NOMO-1 (cell line): ENCODE data around the gene ZNF324B.
A peak's percentile ranks its signal among the peaks of the same experiment; 100 is the strongest.
"Not testable (repeated sequence)": the region's sequence is repeated elsewhere in the genome, so short reads cannot be mapped to it uniquely, and the experiment has no call there.

Source experiments
- DNase-seq, 2 experiments: peaks; one replicate each; lab custom pipeline; 2025; ENCODE audit not compliant: unreplicated experiment in 2 of 2; lab: John Stamatoyannopoulos, UW

The ZNF324B gene

DNA sequence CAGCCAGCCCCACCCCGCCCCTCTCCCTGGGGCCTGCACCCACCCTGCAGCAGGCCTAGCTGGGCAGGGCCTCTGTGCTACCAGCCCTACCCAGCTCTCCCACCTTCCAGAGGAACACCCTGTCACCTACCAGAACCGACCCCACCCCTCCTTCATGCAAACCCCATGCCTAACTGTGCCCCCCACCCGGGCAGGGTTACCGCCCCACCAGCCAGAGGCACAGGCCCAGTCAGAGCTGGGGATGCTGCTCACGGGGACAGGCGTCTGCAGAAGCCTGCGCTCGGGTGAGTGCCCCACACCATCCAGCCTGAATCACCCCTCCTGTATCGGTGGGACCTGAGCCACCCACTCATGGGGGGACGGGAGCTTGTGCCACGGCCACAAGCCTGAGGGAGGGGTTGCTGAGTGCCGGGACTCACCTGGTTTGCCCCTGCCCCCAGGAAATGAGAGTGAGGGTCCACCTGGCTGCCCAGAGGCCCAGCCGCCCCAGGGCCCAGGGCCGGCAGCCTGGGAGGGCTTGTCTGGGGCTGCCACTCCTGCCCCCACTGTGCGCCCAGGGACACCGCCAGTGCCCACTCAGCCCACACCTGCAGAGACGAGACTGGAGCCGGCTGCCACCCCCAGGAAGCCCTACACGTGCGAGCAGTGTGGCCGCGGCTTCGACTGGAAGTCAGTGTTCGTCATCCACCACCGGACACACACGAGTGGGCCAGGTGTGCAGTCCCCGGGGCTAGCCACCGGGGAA, 28.5 kb downstream of the ZNF324B start:
- no peak for DNase-seq

DNA sequence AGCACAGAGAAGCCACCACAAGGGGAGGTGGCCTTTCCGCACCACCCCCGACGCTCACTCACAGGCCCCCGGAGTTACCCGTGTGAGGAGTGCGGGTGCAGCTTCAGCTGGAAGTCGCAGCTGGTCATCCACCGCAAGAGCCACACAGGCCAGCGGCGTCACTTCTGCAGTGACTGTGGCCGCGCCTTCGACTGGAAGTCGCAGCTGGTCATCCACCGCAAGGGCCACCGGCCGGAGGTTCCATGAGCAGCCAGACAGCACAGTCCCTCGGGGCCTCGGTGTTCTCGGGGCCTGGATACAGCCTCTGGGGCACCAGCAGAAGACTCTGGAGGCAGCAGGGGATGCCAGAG, 29.0 kb downstream of the ZNF324B start:
- DNase-seq, result no peak

DNA sequence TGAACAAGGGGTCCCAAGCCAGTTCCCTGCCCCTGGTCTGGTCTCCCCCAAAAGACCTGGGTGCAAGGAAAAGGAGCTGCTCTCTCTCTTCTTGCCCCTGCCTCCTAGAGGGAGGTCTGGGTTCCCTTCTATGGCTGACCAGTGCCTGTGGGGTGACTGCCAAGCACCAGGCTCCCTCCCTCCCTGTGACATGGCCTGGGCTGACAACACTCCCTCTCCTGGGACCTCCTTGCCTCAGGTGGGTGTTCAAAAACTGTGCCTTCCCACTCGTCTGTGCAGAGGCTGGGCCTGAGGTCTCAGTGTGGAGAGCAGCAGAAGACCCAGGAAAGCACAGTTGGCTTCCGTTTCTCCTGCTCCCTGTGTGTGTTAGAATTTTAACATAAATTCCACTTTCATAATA, 29.4 kb downstream of the ZNF324B start:
- no peak for DNase-seq

DNA sequence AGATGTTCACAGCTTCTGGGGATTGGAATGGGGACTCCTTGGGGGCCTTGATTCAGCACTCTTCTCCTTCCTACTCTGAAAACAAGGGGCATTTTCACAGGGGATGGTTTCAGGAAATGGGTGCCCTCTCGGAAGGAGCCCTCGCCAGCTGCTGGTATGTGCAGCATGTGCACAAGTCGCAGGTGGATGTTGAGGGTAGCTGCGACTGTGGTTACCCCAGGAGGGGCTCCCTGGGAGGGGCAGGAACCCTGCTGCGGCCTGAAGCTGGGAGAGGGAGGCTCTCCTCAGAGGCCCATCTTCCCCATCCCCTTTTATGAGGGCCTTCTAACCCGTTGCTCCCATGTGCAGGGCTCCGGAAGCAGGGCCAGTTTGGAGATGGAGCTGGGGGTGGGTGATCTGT, 30.9 kb downstream of the ZNF324B start:
- no peak for DNase-seq

DNA sequence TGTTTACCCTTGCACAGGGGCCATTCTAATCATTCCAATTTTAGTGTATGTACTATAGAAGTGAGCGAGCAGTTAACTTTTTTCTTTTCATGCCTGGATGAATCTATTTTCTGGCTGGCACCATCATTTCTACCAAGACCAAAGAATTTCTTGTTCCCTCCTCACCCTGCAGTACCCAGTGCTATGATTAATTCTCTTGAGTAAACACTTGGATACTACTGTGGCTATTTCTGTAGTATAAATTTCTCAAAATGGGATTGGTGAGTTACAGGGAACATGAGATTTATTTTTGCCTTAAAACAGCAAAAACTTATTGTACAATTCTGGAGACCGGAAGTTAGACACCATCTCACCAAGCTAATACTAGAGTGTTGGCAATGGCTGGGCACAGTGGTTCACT, 32.4 kb downstream of the ZNF324B start:
- DNase-seq, result no peak

DNA sequence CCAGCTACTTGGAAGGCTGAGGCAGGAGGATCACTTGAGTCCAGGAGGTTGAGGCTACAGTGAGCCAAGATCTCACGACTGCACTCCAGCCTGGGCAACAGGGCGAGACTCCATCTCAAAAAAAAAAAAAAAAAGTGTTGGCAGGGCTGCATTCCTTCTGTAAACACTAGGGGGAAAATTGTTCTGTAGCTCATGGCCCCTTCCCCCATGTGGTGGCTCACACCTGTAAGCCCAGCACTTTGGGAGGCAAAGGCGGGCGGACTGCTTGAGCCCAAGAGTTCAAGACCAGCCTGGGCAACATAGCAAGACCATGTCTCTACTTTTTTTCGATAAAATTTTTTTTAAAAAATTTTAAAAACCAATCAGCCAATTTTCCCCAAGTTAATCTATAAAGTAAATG, 32.9 kb downstream of the ZNF324B start:
- DNase-seq, result not testable (repeated sequence)

DNA sequence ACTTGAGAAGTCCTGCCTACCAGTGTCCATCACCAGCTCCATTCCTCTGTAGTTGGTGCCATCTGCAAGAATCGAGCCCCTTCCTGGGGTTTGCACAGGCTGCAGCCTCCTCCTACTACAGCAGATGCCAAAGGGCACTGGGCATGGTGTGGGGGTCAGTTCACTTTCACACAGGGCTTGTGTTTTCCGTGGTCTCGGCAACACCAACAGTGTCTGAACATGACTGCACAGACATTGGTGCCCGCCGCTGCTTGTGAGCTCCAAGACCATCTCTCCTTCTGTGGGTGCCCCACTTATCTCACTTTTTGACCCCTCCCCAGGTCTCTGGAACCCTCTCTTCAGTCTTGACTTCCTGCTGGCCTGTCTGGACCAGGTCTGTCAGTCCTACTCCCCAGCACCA, 40.0 kb downstream of the ZNF324B start:
- no peak for DNase-seq

DNA sequence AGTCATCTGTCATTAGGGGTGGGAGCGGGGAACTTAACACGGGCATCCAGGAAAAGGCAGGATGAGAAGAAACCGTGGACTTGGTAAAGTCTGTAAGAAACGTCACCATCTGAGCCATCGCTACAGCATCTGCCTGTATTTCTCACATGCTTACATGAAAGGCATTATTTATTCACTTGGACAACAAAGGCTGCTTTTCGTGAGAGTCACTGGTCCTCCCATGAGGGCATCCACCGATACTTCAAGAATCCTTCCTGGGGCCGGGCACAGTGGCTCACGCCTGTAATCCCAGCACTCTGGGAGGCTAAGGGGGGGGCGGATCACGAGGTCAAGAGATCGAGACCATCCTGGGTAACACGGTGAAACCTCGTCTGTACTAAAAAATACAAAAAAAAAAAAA, 40.8 kb downstream of the ZNF324B start:
- DNase-seq, result no peak

DNA sequence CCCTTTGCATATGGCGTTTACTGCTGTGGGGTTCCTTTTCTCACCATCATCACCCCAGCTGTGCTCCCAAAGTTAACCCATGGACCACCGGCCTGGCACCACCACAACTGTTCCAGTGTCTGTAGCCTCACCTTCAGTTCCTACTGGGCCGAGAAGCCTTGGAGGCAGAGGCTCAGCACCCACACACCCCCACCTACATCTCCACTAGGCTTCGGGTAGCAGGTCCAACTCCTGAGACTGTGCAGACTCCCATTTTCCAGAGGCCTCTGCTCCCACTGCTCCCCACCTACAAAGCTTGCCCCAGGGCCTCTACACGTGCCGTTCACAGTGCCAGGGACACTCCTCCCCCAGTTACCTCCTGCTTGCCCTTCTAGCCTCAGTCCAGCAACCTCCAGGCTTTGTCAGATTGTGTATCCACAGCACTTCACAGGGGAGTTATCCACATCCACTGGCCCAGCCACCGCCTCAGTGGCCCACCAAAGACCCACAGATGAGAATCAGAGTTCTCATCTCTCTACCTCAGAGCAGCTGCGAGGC, 46.3 kb downstream of the ZNF324B start:
- no peak for DNase-seq

DNA sequence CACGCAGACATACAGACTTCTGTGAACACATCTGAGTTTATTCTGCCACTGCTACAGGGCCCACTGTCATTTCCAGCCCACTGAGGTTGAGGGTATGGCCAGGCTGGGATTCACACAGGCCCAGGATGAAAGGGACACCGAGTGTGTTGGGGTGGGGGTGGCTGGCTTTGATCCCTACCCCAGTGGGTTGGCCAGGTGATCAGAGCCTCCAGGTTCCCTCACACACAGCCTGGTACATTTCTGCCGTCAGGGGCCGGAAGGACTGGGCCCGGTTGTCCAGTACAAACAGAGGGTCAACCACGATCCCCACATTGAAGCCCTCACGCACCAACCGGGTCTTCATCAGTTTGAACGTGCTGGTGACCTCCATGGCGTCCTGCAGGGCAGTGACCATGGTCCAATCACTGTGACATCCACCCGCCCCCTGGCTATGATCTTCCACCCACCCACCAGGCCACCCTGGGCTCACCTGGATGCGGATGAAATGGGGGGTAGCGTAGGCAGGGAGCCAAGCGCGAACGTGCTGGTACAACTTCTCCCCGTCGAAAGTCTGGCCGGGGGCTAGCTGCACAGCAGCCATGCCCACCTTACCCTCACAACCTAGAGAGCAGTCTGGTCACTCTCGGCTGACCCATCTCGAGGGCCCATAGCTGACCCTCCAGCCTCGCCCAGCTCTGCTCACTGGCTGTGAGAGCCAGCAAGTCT, 47.0 kb downstream of the ZNF324B start:
- DNase-seq, result no peak

DNA sequence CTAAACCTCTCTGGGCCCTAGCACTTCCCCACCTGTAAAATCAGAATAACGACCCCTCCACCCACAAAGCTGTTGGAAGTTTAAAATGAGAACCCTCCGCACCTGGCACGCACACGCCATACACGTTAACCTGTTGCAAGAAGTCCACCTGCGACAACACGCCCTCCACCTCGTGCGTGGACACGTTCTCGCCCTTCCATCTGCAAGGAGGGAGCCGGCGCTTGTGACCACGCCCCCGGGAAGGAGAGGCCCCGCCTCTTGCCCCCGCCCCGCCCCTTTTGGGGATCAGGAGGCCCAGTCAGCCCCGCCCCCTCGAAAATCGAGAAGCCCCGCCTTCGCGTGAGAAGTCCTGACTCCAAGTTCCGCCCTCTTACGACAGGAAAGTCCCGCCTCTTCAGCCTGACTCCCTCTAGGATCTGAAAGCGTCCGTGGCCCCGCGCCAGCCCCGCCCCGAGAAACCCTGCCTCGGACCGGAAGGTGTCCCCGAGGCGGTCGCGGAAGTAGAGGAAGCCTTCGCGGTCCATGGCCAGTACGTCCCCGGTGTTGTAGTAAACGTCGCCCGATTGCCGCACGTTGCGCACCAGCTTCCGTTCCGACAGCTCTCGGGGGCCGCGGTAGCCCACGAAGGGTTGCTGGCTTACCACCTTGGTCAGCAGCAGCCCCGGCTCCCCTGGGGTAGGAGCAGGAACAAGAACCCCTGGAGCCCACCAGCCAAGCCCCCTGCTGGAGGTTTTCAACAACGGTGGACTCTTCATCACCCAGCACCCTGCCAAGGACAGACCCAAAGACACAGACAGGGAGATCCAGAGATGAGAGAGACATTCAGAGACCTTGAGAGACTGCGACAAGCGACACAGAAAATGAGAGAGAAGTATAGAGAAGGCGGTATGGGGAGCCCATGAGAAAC, 47.9 kb downstream of the ZNF324B start:
- peak; percentile 93 to 96 for DNase-seq

DNA sequence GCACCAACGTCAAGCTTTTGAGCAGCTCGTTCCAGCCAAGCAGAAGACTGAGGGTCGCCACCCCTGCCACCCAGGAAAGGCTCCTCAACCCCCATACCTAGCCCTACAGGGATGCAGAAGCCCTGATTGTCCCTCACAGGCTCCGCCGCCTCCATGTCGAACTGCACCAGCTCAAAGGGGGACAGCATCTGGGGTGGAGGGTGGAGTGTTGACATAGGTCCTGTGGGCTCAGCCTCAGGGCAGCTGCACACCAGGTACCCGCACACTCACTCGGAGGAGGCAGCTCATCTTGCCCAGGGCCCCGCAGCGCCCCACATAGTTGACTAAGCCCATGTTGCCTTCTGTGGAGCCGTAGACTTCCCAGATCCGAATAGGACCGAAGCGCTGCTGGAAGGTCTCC, 48.8 kb downstream of the ZNF324B start:
- DNase-seq, result no peak
